Lung (tissue), 12 donors: ENCODE results near the gene VPS13C. TPM values are rescaled to one million over a fixed set of nuclear protein-coding genes. Genes with fewer than 3 reads are reported as not detected.

Experiments used
- ATAC-seq: fragments of 200-7000 bp; cut with Tn5 transposase; one replicate; pipeline ENCODE4 v1.9.1; 2020; ENCODE audit warnings: moderate number of reproducible peaks; ENCODE audit not compliant: insufficient read depth, low FRiP score
- DNase-seq, 3 donors: peaks; one replicate each; pipeline ENCODE4 v3.0.0-alpha.2; 2013 to 2017
- H3K27ac ChIP-seq, 2 donors: one replicate each; pipeline ENCODE4 v1.5.1; 2013; ENCODE audit warnings: mild to moderate bottlenecking in 2 of 2, moderate library complexity in 2 of 2, control low read depth in 1 of 2, inconsistent platforms in 1 of 2, low read depth in 1 of 2, low read length in 1 of 2
- H3K27me3 ChIP-seq, 3 donors: one replicate each; pipeline ENCODE4 v1.5.1; 2013; ENCODE audit warnings: low read length in 2 of 3; ENCODE audit not compliant: control insufficient read depth in 3 of 3, insufficient read depth in 3 of 3
- H3K36me3 ChIP-seq, 4 donors: one replicate each; pipeline ENCODE4 v1.5.1; 2013; ENCODE audit warnings: low read length in 4 of 4, mild to moderate bottlenecking in 1 of 4, moderate library complexity in 1 of 4; ENCODE audit not compliant: control insufficient read depth in 4 of 4, insufficient read depth in 4 of 4
- H3K4me1 ChIP-seq, 5 donors: one replicate each; pipeline ENCODE4 v1.5.1; 2013; ENCODE audit warnings: low read length in 5 of 5, mild to moderate bottlenecking in 2 of 5, moderate library complexity in 1 of 5; ENCODE audit not compliant: control insufficient read depth in 5 of 5, insufficient read depth in 5 of 5
- H3K4me3 ChIP-seq: one replicate; pipeline ENCODE4 v1.5.1; 2013; ENCODE audit warnings: mild to moderate bottlenecking, control low read depth, moderate library complexity
- H3K9ac ChIP-seq, 2 donors: one replicate each; pipeline ENCODE4 v1.5.1; 2013; ENCODE audit warnings: low read length in 2 of 2, control low read depth in 1 of 2; ENCODE audit not compliant: insufficient read depth in 1 of 2
- H3K9me3 ChIP-seq, 4 donors: one replicate each; pipeline ENCODE4 v1.5.1; 2013; ENCODE audit warnings: low read length in 3 of 4, mild to moderate bottlenecking in 1 of 4, moderate library complexity in 1 of 4; ENCODE audit not compliant: control insufficient read depth in 4 of 4, insufficient read depth in 3 of 4
- CTCF ChIP-seq: IDR thresholded peaks from 2 replicates; pipeline ENCODE4 v1.5.1; 2012; ENCODE audit warnings: mild to moderate bottlenecking; ENCODE audit errors: control extremely low read depth, extremely low read depth
- WGBS, 2 donors: extraction: QIAGEN DNeasy Blood & Tissue Kit; methylation state at CpG; one replicate each; pipeline ENCODE4 v1.1.7; 2013; 5-methylcytosine and 5-hydroxymethylcytosine counted together
- polyA plus RNA-seq, 2 donors: library from polyadenylated mRNA; stranded (reverse); fragments of 200-250 nt; gene quantifications; one replicate each; pipeline ENCODE4 v1.2.1, GENCODE V29; 2013
- total RNA-seq, 2 donors: library from RNA; depleted of rRNA in 1 of 2; stranded (reverse); fragments of >200 nt in 1 of 2; gene quantifications; one replicate each; pipeline ENCODE4 v1.2.1, GENCODE V29; 2014 to 2021
- donor health status: control.
- donor health status: control.
- donor health status: Bipolar disorder and iron deficiency.
- donor health status: healthy.
- donor health status: DM: yes; HTN: yes; CAD: no.

VPS13C gene
- total and polyA plus RNA-seq, 4 donors: 16.8 to 196 (median 53.3) TPM

GRCh38 chr15:61915640-61916039, 144.6 kb downstream of the VPS13C start:
- no peak for TF ChIP-seq CTCF
- no peaks in the 10 kb centered on the region for H3K9me3 ChIP-seq
- 97% methylated on average over 9 of the region's 9 CpGs for WGBS, 2 donors
- no peak for ATAC-seq
- H3K27me3 ChIP-seq: no peaks in the 10 kb centered on the region
- peaks cover 0 to 3% (median 0%) of the 10 kb centered on the region in 5 donors for H3K4me1 ChIP-seq
- no peak overlapping the region for H3K4me3 ChIP-seq
- no peak for DNase-seq
- peak overlapping the region in 1 of 2 donors; percentile 66 for H3K27ac ChIP-seq
- H3K36me3 ChIP-seq: peaks cover 11 to 25% (median 17%) of the 10 kb centered on the region in 4 donors
- H3K9ac ChIP-seq: no peak overlapping the region

GRCh38 chr15:61910839-61911369, 149.3 kb downstream of the VPS13C start:
- H3K27me3 ChIP-seq: no peaks in the 10 kb centered on the region
- ATAC-seq (no peak), DNase-seq (peak in 2 of 3 donors; percentile 3 to 27)
- TF ChIP-seq CTCF: no peak
- H3K9ac ChIP-seq: no peak overlapping the region
- H3K9me3 ChIP-seq: no peaks in the 10 kb centered on the region
- H3K4me1 ChIP-seq: peaks cover 0 to 2% (median 0%) of the 10 kb centered on the region in 5 donors
- no peak overlapping the region for H3K27ac ChIP-seq
- H3K4me3 ChIP-seq: no peak overlapping the region
- peaks cover 9 to 27% (median 20%) of the 10 kb centered on the region in 4 donors for H3K36me3 ChIP-seq

GRCh38 chr15:61908241-61908640, 152.0 kb downstream of the VPS13C start:
- DNase-seq: no peak
- Histone ChIP-seq H3K9ac (no peak overlapping the region), H3K4me1 (no peaks in the 10 kb centered on the region), H3K36me3 (peaks cover 4 to 23% (median 17%) of the 10 kb centered on the region in 4 donors), H3K4me3 (no peak overlapping the region), H3K9me3 (no peaks in the 10 kb centered on the region), H3K27me3 (no peaks in the 10 kb centered on the region), H3K27ac (no peak overlapping the region)
- TF ChIP-seq CTCF: no peak
- ATAC-seq: no peak
- 97 to 98% methylated on average over 3 of the region's 3 CpGs for WGBS, 2 donors

- Histone ChIP-seq H3K4me3 (no peak overlapping the region), H3K9ac (no peak overlapping the region), H3K27ac (no peak overlapping the region), H3K9me3 (no peaks in the 10 kb centered on the region), H3K4me1 (no peaks in the 10 kb centered on the region), H3K27me3 (no peaks in the 10 kb centered on the region), H3K36me3 (peaks cover 5 to 25% (median 16%) of the 10 kb centered on the region in 4 donors)
- DNase-seq: no peak
- no peak for ATAC-seq
- TF ChIP-seq CTCF: no peak
- 94 to 97% methylated on average over 1 of the region's 1 CpG for whole genome bisulfite sequencing, 2 donors
These were observed 152.5 kb downstream of the VPS13C start for GRCh38 chr15:61907753-61908086.
